NCI-H1694 (cell line): Measurements from ENCODE around the gene KRT17.
"Not testable (repeated sequence)": the region's sequence is repeated elsewhere in the genome, so short reads cannot be mapped to it uniquely, and the experiment has no call there.

Experiments used
- DNase-seq: peaks from one replicate; lab custom pipeline; 2025; lab: John Stamatoyannopoulos, UW

Gene KRT17

DNA sequence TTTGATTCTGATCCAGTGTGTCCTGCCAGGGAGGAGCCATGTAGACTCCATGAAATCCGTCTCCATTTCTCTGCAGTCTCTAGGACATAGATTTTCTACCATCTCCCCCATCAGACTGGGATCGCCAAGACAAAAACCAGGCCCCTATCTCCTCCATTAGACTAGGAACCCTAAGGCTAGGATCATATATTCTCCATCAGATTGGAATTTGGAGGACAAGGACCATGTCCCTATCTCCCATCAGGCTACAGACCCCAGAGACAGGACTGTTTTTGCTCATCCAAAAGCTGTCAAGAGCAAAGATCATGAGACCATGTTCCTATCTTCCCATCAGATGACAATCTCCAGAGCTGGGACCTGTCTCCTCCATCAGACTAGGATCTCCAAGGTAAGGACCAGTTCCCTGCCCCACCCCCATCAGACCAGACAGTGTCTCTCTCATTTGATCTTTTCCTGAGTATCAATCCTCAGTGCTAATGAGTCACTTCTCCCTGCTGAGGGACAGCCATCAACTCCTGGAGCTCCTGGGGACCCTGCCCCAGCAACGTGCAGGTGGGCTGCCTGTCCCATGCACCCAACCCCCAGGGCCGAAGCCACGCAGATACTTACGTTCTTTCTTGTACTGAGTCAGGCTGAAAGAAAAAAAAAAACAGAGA is 4.3 kb downstream of the KRT17 start:
- DNase-seq = not testable (repeated sequence)

DNA sequence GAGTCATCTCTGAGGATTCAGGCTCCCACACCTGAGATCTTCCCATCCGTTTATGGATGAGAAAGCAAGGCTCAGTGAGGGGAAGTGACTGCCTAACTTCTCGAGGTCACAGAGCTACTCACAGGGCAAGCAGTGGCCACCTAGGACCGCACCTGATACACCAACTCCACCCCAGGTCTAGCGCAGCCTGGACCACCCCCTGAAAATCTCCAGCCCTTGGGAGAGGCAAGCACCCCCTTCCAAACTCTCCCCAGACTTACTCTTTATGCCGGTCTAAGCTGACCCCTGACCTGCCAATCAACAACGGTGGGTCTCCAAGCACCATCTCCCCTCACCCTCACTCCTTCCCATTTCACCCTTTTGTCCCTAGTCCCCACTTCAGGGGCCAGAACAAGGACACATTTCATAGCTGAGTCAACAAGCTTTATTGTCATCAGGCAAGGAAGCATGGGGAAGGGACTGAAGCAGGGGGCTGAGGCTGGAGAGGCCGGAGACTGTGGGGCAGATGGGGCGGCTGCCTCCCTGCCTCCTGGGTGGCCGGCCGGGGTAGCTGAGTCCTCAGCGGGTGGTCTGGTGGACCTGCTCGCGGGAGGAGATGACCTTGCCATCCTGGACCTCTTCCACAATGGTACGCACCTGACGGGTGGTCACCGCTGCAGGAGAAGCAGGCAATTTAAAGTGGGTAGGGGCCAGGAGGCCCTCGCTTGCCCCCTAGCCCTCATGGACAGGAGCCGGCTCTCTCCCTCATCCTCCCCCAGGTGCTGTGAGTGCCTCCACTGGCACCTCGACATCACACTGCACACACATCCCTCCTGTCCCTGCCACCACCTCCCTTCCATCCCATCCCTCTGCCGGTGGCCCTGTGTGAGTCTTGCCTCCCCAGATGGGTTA is 5.1 kb downstream of the KRT17 start:
- DNase-seq = no peak

DNA sequence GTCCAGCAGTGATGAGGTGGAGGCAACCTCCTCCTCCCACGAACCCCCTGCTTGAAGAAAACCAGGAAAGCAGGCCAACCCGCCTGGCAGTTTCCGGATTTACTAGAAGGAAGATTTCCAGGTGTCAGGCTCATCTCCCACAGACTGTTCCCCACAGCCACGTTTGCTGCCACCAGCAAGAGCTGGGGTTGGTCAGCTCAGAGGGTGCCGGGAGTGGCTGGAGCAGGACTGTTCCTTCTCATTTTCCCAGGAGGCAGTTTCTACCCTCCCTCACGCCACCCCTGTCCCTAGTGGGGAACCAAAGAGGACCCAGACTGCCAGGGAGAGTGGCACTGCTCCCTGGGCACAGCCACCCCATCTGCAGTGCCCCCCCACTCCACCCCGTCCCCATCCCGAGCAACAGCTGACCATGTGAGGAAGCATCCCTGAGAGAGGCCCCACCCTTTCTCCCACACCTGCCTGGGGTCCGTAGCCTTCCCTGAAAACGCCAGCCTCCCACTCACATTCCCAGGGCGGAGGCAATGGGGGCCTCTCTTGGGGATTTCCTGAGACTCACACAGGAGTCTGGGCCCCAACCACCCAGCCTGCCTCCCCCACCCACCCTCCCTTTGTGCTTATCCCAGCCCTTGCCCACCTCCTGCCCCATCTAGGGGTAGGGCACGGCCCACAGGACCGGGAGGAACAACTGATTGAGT is 5.9 kb downstream of the KRT17 start:
- DNase-seq = no peak

DNA sequence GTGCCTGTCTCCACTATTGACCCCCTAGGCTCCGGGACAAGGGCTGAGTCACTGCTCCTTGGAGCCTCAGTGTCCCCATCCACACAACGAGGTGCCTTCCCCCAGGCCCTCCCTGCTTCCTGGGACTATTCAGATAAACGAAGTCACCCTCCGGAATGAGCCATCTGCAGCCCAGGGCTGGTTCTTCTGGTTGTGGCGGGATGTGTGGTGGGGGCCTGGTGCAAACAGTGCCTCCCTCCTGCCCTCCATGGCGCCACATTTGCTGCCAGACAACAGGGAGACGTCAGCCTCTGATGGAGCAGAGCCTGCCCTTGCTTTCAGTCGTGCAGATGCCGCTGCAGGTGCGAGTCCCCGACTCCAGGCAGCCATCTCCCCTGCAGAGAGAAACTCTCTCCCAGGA is 6.7 kb downstream of the KRT17 start:
- no peak for DNase-seq

DNA sequence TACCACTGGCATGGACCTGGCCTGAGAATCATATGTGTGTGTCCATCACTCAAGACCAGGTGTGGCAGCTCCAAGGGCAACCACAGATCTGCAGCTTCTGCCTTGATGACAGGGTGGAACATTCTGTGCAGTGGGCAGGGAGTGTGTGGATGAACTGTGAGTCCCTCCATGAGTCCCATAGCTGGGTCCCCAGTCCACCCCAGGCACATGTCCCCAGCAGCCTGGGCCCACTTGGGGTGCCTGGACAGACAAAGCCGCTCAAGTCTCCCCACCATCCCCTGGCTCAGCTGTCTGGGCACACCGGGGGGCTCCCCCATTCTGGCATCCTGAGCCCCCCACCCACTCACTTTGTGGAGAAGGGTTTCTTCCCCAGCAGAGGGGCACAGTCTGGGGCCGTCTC is 7.2 kb downstream of the KRT17 start:
- DNase-seq = no peak

DNA sequence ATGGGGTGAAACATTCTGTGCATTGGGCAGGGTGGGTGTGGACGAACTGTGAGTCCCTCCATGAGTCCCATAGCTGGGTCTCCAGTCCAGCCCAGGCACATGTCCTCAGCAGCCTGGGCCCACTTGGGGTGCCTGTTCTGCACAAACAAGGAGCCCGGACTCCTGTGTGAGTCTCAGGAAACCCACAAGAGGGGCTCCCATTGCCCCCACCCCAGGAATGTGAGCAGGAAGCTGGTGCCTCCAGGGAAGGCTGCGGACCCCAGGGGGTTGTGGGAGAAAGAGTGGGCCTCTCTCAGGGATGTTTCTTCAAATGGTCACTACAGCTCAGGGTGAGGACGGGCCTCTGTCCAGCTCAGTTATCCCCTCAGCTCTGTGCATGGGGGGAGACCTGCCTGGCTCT is 7.9 kb downstream of the KRT17 start:
- DNase-seq = not testable (repeated sequence)

DNA sequence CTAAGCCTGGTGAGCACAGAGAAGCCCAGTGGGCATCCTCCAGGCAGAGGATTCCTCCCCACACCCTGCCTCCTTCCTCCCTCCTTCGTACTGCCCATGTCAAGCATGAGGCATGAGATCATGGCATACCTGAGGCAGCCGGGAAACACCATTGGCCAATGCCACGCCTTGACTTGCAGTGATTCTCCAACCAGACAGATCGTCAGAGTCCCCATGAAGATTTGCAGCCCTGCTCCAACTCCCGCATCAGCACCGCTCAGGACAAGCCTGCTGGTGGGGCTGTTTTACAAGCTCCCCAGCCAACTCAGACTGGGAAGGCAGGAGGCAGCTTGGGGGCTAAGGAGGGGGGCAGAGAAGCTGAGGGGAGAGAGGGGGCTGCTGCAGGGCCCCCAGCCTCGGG is 8.9 kb downstream of the KRT17 start:
- DNase-seq = no peak

DNA sequence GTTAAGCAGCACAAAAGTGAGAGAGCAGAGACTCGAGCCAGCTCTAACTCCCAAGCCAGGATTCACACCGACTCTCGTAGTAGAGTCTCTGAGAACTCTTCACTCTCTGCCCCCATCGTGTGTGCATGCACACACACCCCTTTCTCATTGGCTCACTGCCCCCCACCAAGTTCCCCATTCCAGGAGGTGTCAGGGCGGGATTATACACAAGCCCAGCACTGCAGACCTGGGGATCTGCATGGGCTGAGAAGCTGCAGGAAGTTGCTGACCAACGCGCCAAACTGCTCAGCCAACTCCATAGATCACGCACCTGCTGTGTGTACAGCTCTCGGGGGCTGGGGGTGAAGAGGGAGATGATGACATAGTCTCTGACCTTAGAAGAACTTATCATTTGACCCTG is 9.6 kb downstream of the KRT17 start:
- not testable (repeated sequence) for DNase-seq

DNA sequence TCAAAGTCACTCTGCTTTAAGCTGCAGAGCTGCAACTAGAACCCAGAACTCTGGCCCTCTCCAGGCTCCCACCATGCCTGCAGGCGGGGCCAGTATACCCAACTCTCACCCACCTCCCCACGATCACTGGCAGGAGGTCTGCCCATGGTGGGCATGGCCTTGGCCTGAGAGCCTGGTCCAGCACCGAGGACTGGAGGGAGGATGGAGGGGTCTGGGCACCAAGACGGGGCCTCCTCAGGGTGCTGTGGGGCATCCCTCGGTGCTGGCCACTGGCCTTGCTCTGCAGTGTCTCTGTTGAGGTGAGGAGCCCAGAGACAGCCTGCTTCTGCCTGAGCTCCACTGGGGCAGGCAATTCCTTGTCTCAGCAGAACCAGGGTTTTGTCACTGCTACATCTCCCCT is 10.3 kb downstream of the KRT17 start:
- DNase-seq = no peak

DNA sequence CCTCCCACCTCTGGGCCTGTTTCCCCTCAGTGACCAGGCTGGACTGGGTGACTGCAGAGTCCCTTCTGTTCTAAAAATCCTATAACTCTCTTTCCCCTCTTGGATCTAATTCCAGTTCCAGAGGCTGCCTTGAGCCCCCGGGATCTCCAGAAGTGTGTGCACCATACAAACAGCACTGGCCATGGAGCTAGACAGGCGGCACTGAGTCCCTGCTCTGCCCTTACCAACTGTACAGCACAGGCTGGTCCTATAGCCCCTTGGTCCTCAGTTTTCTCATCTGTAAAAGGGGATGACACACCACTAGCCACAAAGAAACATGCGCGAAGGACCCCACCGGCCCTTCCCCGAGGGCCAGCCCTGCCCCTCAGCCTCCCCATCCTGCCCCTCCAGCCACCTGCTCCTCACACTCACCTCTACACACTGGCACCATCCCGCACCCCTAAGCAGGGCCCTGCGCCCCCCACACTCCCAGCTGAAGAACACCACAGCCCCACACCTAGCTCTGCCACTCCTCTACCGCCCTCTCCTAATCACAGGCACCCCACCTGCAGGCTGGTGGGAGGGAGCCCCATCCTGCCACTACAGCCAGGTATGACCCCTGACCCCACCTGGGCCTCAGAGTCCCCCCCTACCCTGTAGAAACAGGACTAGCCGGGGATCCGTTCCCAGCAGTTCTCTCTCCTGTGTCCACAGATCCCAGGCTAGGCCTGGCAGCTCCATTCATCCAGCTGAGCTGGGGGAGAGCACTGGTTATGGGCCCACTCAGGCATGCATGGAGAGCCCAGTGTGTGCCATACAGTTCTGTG is 10.9 kb downstream of the KRT17 start:
- DNase-seq = no peak

DNA sequence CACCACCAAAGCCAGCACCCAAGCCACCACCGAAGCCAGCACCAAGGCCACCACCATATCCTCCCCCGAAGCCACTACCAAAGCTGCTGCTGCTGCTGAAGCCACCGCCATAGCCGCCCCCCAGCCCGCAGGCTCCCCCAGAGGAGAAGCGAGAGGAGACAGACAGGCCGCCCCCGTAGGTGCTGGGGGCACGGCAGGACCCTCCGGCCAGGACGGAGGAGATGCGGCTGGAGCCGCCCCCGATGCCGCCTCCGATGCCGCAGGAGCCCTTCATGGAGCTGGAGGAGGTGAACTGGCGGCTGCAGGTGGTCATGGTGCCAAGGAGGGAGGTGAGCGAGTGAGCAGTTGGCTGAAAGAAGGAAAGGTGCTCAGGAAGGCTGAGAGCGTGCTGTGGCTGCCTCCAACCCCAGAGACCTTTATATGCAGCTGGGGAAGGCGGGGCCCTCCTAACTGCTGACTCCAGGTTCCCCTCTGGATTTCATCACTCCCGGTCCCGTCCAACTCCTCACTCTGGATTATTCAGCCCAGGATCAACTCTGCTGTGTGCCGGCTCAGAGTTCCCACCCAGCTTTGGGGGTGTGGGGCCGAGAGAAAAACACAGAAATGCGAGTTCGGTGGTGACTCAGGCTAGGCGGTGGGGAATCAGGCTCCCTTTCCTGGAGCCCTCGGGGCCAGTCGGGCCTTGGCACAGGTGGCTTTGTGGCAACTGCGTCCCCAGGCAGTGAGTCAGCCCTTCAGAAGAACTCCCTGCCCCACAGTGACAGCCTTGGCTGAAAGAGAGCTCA is 11.8 kb downstream of the KRT17 start, which contains the start of gene KRT16:
TSS of gene KRT16 (minus strand) at position 392 of the 785 bp plus-strand sequence. CDS start at position 313, 79 bp downstream.
- not testable (repeated sequence) for DNase-seq

DNA sequence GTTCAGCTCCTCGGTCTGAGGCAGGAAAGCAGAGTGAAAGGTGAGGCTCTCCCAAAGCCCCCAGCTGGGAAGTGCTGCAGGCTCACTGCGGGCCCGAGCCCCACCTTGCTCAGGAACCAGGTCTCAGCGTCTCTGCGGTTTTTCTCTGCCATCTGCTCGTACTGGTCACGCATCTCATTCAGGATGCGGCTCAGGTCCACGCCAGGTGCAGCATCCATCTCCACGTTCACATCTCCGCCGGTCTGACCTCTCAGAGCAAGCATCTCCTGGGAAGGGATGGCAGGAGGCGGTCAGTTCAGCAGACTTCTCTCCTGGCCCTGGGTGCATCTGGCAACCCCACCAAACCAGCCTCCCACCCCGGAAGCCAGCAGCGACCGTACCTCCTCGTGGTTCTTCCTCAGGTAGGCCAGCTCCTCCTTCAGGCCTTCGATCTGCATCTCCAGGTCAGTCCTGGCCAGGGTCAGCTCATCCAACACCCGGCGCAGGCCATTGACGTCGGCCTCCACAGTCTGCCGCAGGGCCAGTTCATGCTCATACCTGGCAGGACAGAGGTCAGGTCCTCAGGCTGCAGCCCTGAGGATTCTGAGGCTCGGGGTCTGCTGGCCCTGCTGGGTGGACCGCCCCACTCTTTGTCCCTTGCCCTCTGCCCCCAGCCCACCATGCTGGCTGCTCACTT is 13.3 kb downstream of the KRT17 start:
- DNase-seq = no peak

DNA sequence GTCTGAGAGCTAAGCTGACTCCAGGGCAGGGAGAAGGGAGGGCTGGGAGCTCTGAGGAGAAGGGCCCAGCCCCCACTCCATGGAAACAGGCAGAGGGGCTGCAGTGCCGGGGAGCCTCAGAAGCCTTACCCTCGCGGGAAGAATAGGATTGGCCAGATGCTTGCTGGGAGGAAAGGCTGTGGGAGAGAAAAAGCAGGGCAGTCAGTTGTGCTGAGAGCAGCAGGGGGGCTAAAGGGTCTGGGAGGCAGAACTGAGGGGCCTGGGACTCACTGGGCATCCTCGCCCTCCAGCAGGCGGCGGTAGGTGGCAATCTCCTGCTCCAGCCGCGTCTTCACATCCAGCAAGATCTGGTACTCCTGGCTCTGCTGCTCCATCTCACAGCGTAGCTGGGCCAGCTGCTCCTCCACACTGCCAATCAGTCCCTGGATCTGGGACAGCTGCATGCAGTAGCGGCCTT is 14.3 kb downstream of the KRT17 start:
- DNase-seq = peak; percentile 43

DNA sequence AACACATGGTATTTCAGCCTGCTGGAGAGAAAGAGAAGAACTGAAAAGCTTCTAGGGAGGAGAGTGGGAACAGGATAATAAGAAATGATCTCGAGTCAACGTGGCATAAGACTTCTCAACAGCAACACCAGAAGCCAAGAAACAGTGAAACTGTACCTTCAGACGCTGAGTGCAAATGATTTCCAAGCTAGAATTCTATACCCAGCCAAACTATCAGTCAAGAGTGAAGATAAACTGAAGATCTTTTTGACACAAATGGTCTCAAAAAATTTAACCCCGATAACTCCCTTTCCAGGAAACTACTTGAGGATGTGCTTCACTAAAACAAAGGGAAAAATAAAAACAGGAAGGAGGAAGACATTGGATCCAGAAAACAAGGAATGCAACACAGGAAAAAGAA is 17.4 kb downstream of the KRT17 start:
- DNase-seq = not testable (repeated sequence)

DNA sequence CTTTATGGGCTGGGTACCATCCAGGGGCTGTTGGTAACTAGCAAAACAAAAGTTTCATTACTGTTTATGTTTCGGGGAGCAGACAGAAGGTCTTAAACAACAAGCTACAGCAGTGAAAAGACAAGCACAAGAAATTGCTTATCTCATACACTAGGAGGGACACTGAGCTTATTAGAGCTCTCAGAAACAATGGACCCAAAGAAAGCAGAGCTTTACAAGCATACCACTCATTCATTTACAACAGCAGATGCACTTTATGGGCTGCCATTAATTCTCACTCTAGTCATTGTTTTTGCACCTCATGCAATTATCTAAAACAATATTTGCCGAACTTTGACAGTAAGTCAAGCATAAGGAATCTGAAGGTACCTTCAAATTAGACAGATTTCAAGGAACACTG is 21.9 kb downstream of the KRT17 start:
- DNase-seq = no peak

DNA sequence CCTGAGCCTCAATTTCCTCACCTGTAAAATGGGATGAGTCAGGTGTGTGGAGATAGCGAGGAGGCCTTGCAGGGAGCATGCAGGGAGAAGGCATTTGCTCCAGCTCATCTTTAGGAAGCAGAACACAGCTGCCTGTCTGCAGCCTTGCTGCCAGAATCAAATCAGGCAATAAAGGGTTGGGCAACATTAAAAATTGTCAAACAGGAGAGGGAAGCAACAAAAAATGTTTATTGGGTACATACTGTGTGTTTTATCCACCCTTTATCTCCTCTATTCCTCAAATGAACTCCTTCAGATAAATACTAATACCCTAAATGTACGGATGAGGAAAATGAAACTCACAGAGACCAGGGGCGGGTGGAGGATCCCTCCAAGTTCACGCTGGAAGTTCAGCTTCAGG is 24.1 kb downstream of the KRT17 start:
- no peak for DNase-seq

DNA sequence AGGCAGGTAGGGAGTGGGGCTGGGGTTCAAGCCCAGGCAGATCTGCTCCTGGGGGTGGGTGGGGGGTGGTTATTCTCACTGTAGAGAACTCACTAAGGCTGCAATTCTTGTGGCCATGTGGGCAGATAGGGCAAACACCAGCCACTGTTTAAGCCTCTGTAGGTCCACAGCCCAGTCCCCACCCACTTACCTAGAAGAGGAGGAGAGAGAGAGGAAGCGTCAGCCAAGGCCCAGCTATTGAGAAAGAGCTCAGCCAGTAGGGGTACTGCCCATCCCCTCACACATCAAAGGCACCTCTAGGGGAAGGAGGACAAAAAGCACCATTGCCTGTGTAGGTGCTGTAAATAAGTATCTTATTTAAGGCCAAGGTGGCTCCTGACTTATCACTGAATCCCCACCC is 24.7 kb downstream of the KRT17 start:
- no peak for DNase-seq

DNA sequence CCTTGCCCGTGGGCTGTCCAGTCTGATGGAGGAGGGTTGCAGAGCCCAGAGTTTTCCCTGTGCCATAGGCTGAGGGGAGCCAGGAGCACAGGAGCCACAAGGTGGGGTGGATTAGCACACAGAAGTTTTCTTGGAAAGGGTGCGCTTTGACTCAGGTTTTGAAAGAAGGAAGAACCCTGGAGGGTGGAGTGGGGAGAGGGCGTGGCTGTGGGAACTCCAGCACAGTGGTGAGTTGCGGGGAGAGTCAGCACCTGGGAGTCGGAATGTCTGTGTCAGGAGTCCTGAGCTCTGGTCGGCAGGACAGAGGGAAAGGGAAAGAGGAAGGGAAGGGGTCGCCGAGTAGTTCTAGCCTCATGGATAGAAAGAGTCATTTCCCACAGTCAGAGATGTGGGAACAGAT is 28.8 kb downstream of the KRT17 start:
- DNase-seq = no peak

DNA sequence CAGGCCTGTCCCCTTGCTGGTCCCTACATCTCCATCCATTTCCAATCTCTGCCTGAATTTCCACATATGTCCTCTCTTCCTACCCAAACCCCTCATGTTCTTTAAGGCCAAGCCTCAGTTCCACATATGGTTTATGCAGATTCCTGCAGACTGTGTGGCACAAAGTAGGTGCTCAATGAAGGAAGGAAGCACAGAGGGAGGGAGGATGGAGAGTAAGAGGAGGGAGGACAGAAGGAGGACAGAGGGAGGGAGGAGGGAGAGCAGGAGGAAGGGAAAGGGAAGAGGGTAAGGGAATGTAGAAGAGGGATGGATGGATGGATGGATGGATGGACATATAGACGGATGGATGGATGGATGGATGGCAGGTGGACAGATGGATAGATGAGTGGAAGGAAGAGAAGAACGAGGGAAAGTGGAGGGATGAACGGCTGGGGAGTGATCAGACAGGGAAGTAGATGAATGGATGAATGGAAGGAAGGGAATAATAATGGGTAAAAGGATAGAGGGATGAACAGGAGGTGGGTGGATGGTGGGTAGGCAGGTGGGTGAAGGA is 29.9 kb downstream of the KRT17 start:
- DNase-seq = no peak

DNA sequence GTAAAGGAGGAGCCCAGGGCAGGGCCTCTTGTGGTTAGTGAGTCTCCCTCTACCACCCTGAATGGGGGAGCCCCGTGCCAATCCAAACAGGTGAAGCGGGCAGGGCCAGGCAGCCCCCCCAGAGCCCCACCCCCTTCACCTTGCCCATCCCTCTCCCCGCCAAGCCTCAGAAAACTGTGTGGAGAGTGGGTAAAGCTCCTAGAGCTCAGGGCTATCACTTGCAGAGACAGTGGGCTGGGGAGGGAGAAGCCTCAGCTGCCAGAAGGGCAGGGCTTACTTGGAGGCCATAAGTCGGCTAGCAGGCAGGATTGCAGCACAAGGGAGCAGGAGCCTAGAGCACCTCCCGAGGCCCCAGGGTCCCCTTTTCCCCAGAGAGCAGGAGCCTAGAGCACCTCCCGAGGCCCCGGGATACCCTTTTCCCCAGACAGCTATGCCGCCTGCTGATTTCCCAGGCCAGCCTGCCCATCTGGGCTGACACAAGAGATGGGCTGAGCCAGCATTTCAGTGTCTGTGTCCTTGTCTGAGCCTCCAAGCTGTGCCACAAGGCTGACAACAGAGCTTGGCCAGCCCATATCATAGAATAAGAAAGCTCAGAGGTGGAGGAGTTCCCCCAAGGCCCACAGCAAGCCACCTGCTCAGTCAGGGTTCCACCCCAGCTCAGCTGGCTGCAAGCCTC is 30.9 kb downstream of the KRT17 start:
- DNase-seq = no peak
